ENCODE data around the gene PRF1.

PRF1 gene

GRCh38 chr10:70576803-70577517 lies 25.6 kb downstream of the PRF1 start:
- no peak overlapping the region for H3K4me3 ChIP-seq (ENCODE audit: control insufficient read depth, low read depth, low read length)
- TF ChIP-seq CTCF (IDR thresholded peaks at IDR 0.05; ENCODE audit: control insufficient read depth, insufficient read depth, low read depth, low read length, missing control alignments), result no peak
- DNase-seq (ENCODE audit: low read depth), result no peak

- no peak for TF ChIP-seq CTCF (IDR thresholded peaks at IDR 0.05; ENCODE audit: control insufficient read depth, insufficient read depth, low read depth, low read length, missing control alignments)
- no peak overlapping the region for H3K4me3 ChIP-seq (ENCODE audit: control insufficient read depth, low read depth, low read length)
- no peak for DNase-seq (ENCODE audit: low read depth)
These were observed 26.4 kb downstream of the PRF1 start for GRCh38 chr10:70575874-70576802.

GRCh38 chr10:70575486-70575873 lies 27.1 kb downstream of the PRF1 start:
- no peak for DNase-seq (ENCODE audit: low read depth)
- no peak overlapping the region for H3K4me3 ChIP-seq (ENCODE audit: control insufficient read depth, low read depth, low read length)

DNA sequence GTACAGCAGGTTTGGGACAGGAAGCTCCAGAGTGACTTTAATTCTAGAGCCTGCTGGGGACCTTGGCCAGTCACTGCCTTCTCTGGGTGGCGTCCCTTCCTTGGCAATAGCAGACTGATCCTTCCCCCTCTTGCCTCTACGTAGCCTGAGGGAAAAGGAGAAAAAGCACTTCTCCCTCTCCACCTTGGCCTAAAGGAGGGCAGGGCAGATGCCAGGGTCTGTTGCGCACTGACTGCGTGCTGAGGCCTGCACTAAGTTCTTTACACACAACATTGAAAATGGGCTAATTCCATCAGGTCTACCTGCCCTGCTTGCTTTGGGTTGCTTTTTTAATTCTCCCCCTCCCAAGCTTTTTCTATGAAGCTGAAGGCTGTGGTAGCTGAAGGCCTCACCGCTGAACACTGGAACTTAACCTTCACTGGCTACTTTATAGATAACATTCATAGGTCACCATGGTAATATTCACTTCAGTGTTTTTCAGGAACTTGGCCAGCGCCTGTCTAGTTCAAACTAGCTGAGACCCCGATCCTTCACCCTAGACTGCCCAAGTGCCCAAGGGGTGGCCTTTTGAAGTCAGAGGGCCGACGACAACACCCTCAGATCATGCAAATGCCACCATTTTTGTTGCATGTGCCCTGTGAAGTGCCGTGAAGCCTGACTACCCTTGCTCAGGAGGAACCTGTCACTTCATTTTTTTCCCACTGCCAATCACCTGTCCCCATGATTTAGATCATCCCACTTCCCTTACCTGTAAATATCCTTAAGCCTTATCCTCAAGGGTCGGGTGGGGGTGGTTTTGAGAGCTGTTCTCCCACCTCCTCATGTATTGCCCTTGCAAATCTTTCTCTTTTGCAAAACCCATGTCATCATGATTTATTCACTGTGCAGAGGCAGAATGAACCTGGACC lies 28.7 kb downstream of the PRF1 start:
- no peak for TF ChIP-seq CTCF (IDR thresholded peaks at IDR 0.05; ENCODE audit: control insufficient read depth, insufficient read depth, low read depth, low read length, missing control alignments)
- DNase-seq (ENCODE audit: low read depth), result no peak
- H3K4me3 ChIP-seq (ENCODE audit: control insufficient read depth, low read depth, low read length), result no peak overlapping the region

More at GRCh38 chr10:70575486-70575873, 27.1 kb downstream of the PRF1 start:
- no peak for TF ChIP-seq CTCF (IDR thresholded peaks at IDR 0.05; ENCODE audit: control insufficient read depth, insufficient read depth, low read depth, low read length, missing control alignments)

- no peak overlapping the region for H3K4me3 ChIP-seq (ENCODE audit: control insufficient read depth, low read depth, low read length)
- no peak for DNase-seq (ENCODE audit: low read depth)
- no peak for TF ChIP-seq CTCF (IDR thresholded peaks at IDR 0.05; ENCODE audit: control insufficient read depth, insufficient read depth, low read depth, low read length, missing control alignments)
These were observed 30.7 kb downstream of the PRF1 start for GRCh38 chr10:70571636-70572439.
